GM23338 (cell line): ENCODE data around the gene ZC3H8. TPM values are rescaled to one million over a fixed set of nuclear protein-coding genes. Genes with fewer than 3 reads are reported as not detected.
A peak's percentile ranks its signal among the peaks of the same experiment; 100 is the strongest.

ENCODE experiments used
- ATAC-seq: fragments of 200-7000 bp; cut with Tn5 transposase; 3 replicates; pipeline ENCODE4 v1.9.1; 2020
- DNase-seq: peaks from one replicate; pipeline ENCODE4 v3.0.0-alpha.2; 2015; ENCODE audit warnings: low spot score
- H2AFZ ChIP-seq: fragments of 200-600 bp; sonication (generic); 2 replicates; pipeline ENCODE4 v1.8.0; 2016; ENCODE audit warnings: antibody characterized with exemption, mild to moderate bottlenecking, moderate library complexity
- H3F3A ChIP-seq: fragments of 200-600 bp; sonication (generic); replicated peaks from 2 replicates; pipeline ENCODE4 v1.8.0; 2017; ENCODE audit warnings: antibody characterized with exemption, mixed run types, low read depth
- H3K27ac ChIP-seq: fragments of 200-600 bp; sonication (generic); 2 replicates; pipeline ENCODE4 v1.6.1; 2016; ENCODE audit warnings: low read depth
- H3K27me3 ChIP-seq: fragments of 200-600 bp; sonication (generic); 2 replicates; pipeline ENCODE4 v1.8.0; 2016; ENCODE audit warnings: mild to moderate bottlenecking, mixed run types, moderate library complexity; ENCODE audit not compliant: insufficient read depth
- H3K36me3 ChIP-seq: fragments of 200-600 bp; sonication (generic); 2 replicates; pipeline ENCODE4 v1.8.0; 2016; ENCODE audit warnings: mild to moderate bottlenecking; ENCODE audit not compliant: insufficient read depth
- H3K4me1 ChIP-seq: fragments of 200-600 bp; sonication (generic); 2 replicates; pipeline ENCODE4 v1.8.0; 2016; ENCODE audit warnings: mild to moderate bottlenecking, moderate library complexity; ENCODE audit not compliant: insufficient read depth
- H3K4me2 ChIP-seq: fragments of 200-600 bp; sonication (generic); 2 replicates; pipeline ENCODE4 v1.7.1; 2017; ENCODE audit warnings: mixed run types
- H3K4me3 ChIP-seq: fragments of 200-600 bp; sonication (generic); 2 replicates; pipeline ENCODE4 v1.6.1; 2016; ENCODE audit warnings: mixed run types
- H3K79me2 ChIP-seq: fragments of 200-600 bp; sonication (generic); replicated peaks from 2 replicates; pipeline ENCODE4 v1.8.0; 2017; ENCODE audit warnings: mild to moderate bottlenecking; ENCODE audit not compliant: insufficient read depth
- H3K9me2 ChIP-seq: fragments of 200-600 bp; sonication (generic); 2 replicates; pipeline ENCODE4 v1.8.0; 2017; ENCODE audit not compliant: insufficient read depth
- H4K20me1 ChIP-seq: fragments of 200-600 bp; sonication (generic); replicated peaks from 2 replicates; pipeline ENCODE4 v1.8.0; 2017; ENCODE audit warnings: mild to moderate bottlenecking; ENCODE audit not compliant: insufficient read depth
- H3K27ac Mint-ChIP-seq: 2 replicates; pipeline ENCODE4 v1.8.0; 2020; ENCODE audit warnings: inconsistent platforms, mild to moderate bottlenecking, moderate library complexity, mixed read lengths
- H3K27me3 Mint-ChIP-seq: 3 replicates; pipeline ENCODE4 v1.8.0; 2022; ENCODE audit warnings: low read depth, mild to moderate bottlenecking, moderate library complexity, mixed read lengths, inconsistent platforms; ENCODE audit not compliant: insufficient read depth, poor library complexity
- H3K36me3 Mint-ChIP-seq: 3 replicates; pipeline ENCODE4 v1.8.0; 2021; ENCODE audit warnings: low read depth, mild to moderate bottlenecking, inconsistent platforms, moderate library complexity, mixed read lengths
- H3K4me1 Mint-ChIP-seq: 3 replicates; pipeline ENCODE4 v1.8.0; 2020; ENCODE audit warnings: mild to moderate bottlenecking, inconsistent platforms, mixed read lengths
- H3K4me3 Mint-ChIP-seq: 3 replicates; pipeline ENCODE4 v1.8.0; 2021; ENCODE audit warnings: moderate library complexity, mild to moderate bottlenecking, inconsistent platforms, mixed read lengths
- H3K9me3 Mint-ChIP-seq: 3 replicates; pipeline ENCODE4 v1.8.0; 2020; ENCODE audit warnings: moderate library complexity, mild to moderate bottlenecking, inconsistent platforms, mixed read lengths
- CREB1 ChIP-seq: fragments of 250-450 bp; sonication (Bioruptor Pico); IDR thresholded peaks from 2 replicates; pipeline ENCODE4 v1.5.0; 2020; ENCODE audit warnings: low read depth, mild to moderate bottlenecking, moderate library complexity
- CTCF ChIP-seq, 2 experiments: fragments of 200-600 bp in 1 of 2; sonication (generic) in 1 of 2; conservative IDR thresholded peaks; 2 replicates each; pipeline versions ENCODE4 v1.5.1 to v1.6.1; 2016 to 2017; ENCODE audit warnings: antibody characterized with exemption in 2 of 2, low read depth in 2 of 2, mild to moderate bottlenecking in 2 of 2, moderate library complexity in 1 of 2
- ETS1 ChIP-seq: IDR thresholded peaks from 2 replicates; pipeline ENCODE4 v1.6.1; 2016; ENCODE audit warnings: antibody characterized with exemption
- EZH2 ChIP-seq: fragments of 200-600 bp; sonication (generic); IDR thresholded peaks from one replicate; pipeline ENCODE4 v1.8.0; 2017; ENCODE audit warnings: antibody characterized with exemption, mild to moderate bottlenecking, low read depth; ENCODE audit not compliant: unreplicated experiment
- JUNB ChIP-seq: IDR thresholded peaks from one replicate; pipeline ENCODE4 v1.6.1; 2016; ENCODE audit warnings: antibody characterized with exemption; ENCODE audit not compliant: unreplicated experiment
- NANOG ChIP-seq: IDR thresholded peaks from 2 replicates; pipeline ENCODE4 v1.6.1; 2016; ENCODE audit warnings: antibody characterized with exemption, borderline replicate concordance
- REST ChIP-seq: IDR thresholded peaks from one replicate; pipeline ENCODE4 v1.6.1; 2018; ENCODE audit warnings: antibody characterized with exemption; ENCODE audit not compliant: unreplicated experiment
- ZNF462 ChIP-seq: fragments of 250-450 bp; sonication (Bioruptor Pico); IDR thresholded peaks from 2 replicates; pipeline ENCODE4 v1.5.0; 2020; ENCODE audit warnings: mild to moderate bottlenecking, moderate library complexity
- polyA plus RNA-seq: library from polyadenylated mRNA; unstranded; fragments of >200 nt; fragmentation: Nextera tagmentation; extraction: Ambion mirVana; gene quantifications from 2 replicates; pipeline ENCODE4 v1.2.1, GENCODE V29; 2016
- total RNA-seq: library from RNA; depleted of rRNA; stranded (reverse); fragments of >200 nt; shearing (Covaris generic); gene quantifications from 2 replicates; pipeline ENCODE4 v1.2.3, GENCODE V29; 2014

Gene ZC3H8
- total and polyA plus RNA-seq, 2 experiments from 2014 or later, result 13.3 to 42.8 TPM

GRCh38 chr2:112174383-112174782 lies 80.5 kb downstream of the ZC3H8 start:
- H3K4me1 ChIP-seq, result no peaks in the 10 kb centered on the region
- H3K4me1 Mint-ChIP-seq, result no peaks in the 10 kb centered on the region
- no peak overlapping the region for H3K4me3 Mint-ChIP-seq
- no peaks in the 10 kb centered on the region for H3K9me2 ChIP-seq
- H3K4me2 ChIP-seq, result no peak overlapping the region
- ATAC-seq, result no peak
- H3K27me3 Mint-ChIP-seq, result peaks cover 3% of the 10 kb centered on the region
- H3K27ac Mint-ChIP-seq, result no peak overlapping the region
- no peak overlapping the region for H3K27ac ChIP-seq
- H2AFZ ChIP-seq, result peak overlapping the region; percentile 74; the same call in 1 of the 2 replicates
- no peaks in the 10 kb centered on the region for H3K36me3 ChIP-seq
- H3K36me3 Mint-ChIP-seq, result no peaks in the 10 kb centered on the region
- no peak for DNase-seq
- no peaks in the 10 kb centered on the region for H3F3A ChIP-seq
- H3K79me2 ChIP-seq, result no peaks in the 10 kb centered on the region
- TF ChIP-seq REST, result no peak
- TF ChIP-seq NANOG, result no peak
- H3K4me3 ChIP-seq, result no peak overlapping the region
- peaks cover 2% of the 10 kb centered on the region; the same call in 1 of the 2 replicates for H3K27me3 ChIP-seq
- no peaks in the 10 kb centered on the region for H4K20me1 ChIP-seq
- no peaks in the 10 kb centered on the region for H3K9me3 Mint-ChIP-seq

- no peaks in the 10 kb centered on the region for H3K27me3 ChIP-seq
- H3K4me3 ChIP-seq, result no peak overlapping the region
- H3K27me3 Mint-ChIP-seq, result peaks cover 3% of the 10 kb centered on the region
- no peaks in the 10 kb centered on the region for H3K4me1 Mint-ChIP-seq
- DNase-seq (no peak), ATAC-seq (no peak)
- no peaks in the 10 kb centered on the region for H3K36me3 ChIP-seq
- H3K4me3 Mint-ChIP-seq, result no peak overlapping the region
- no peak overlapping the region for H3K27ac Mint-ChIP-seq
- no peaks in the 10 kb centered on the region for H3K9me2 ChIP-seq
- H3K27ac ChIP-seq, result no peak overlapping the region
- no peaks in the 10 kb centered on the region for H3K4me1 ChIP-seq
- H3F3A ChIP-seq, result no peaks in the 10 kb centered on the region
- H3K79me2 ChIP-seq, result no peaks in the 10 kb centered on the region
- H2AFZ ChIP-seq, result peak overlapping the region; percentile 74; the same call in 1 of the 2 replicates
- H3K4me2 ChIP-seq, result no peak overlapping the region
- H4K20me1 ChIP-seq, result no peaks in the 10 kb centered on the region
- no peaks in the 10 kb centered on the region for H3K9me3 Mint-ChIP-seq
- no peaks in the 10 kb centered on the region for H3K36me3 Mint-ChIP-seq
- TF ChIP-seq JUNB (no peak), CREB1 (CRISPR knock-in tag) (no peak), ZNF462 (CRISPR knock-in tag) (no peak), EZH2 (no peak), CTCF (conservative IDR thresholded peaks at IDR 0.05; ENCODE audit: low read depth in 2 of 2) (no peak), ETS1 (no peak)
These were observed 81.1 kb downstream of the ZC3H8 start for GRCh38 chr2:112173646-112174319.
